NCI-H146 (cell line): ENCODE results near the gene RNF157.

Experiments
- DNase-seq: peaks from one replicate; lab custom pipeline; 2025; lab: John Stamatoyannopoulos, UW

RNF157 gene

GRCh38 chr17:76123749-76124581 is 116.3 kb downstream of the RNF157 start:
- no peak for DNase-seq

GRCh38 chr17:76123191-76123499 is 117.1 kb downstream of the RNF157 start:
- DNase-seq = no peak

- no peak for DNase-seq
These were observed 117.7 kb downstream of the RNF157 start for GRCh38 chr17:76122431-76123190.

GRCh38 chr17:76121932-76122430 is 118.3 kb downstream of the RNF157 start:
- no peak for DNase-seq

GRCh38 chr17:76120658-76121008 is 119.7 kb downstream of the RNF157 start:
- DNase-seq = no peak

- no peak for DNase-seq
These were observed 120.6 kb downstream of the RNF157 start for GRCh38 chr17:76119409-76120371.

- no peak for DNase-seq
These were observed 125.0 kb downstream of the RNF157 start for GRCh38 chr17:76115138-76115754.

- DNase-seq = no peak
These were observed 128.3 kb downstream of the RNF157 start for GRCh38 chr17:76111956-76112355.

- no peak for DNase-seq
These were observed 132.8 kb downstream of the RNF157 start for GRCh38 chr17:76107509-76107908.

GRCh38 chr17:76106703-76107102 is 133.6 kb downstream of the RNF157 start:
- DNase-seq = no peak

GRCh38 chr17:76104896-76105231 is 135.4 kb downstream of the RNF157 start:
- DNase-seq = no peak

- no peak for DNase-seq
These were observed 136.0 kb downstream of the RNF157 start for GRCh38 chr17:76104140-76104895.

- peak; percentile 93 for DNase-seq
These were observed 136.8 kb downstream of the RNF157 start, which contains the start of gene EXOC7 for GRCh38 chr17:76103274-76104139. Gene EXOC7, minus strand, starts transcription at chr17:76103787. Its CDS starts 95 bp downstream, at chr17:76103692.

- DNase-seq = no peak
These were observed 137.4 kb downstream of the RNF157 start for GRCh38 chr17:76102944-76103273.

GRCh38 chr17:76097716-76098295 is 142.5 kb downstream of the RNF157 start:
- no peak for DNase-seq

- no peak for DNase-seq
These were observed 144.3 kb downstream of the RNF157 start for GRCh38 chr17:76095943-76096342.

GRCh38 chr17:76094046-76094445 is 146.2 kb downstream of the RNF157 start:
- DNase-seq = no peak

- no peak for DNase-seq
These were observed 147.5 kb downstream of the RNF157 start for GRCh38 chr17:76092526-76093413.
